IMR-90 (cell line): Measurements from ENCODE around the gene TAF1D. TPM values are rescaled to one million over a fixed set of nuclear protein-coding genes. Genes with fewer than 3 reads are reported as not detected.

Experiments used
- ATAC-seq: fragments of 200-7000 bp; cut with Tn5 transposase; 2 replicates; pipeline ENCODE4 v1.9.1; 2020; ENCODE audit warnings: low read depth, mild to moderate bottlenecking, moderate library complexity
- BruUV-seq: library from RNA; stranded (reverse); fragments of 400-500 nt; replicated peaks from 2 replicates; lab custom pipeline; 2021; lab: Mats Ljungman, UMichigan
- CTCF ChIA-PET: fragments of 300-600 bp; formaldehyde crosslinking; extraction: SDS; loops from one replicate; lab custom pipeline; 2021; ENCODE audit warnings: antibody characterized with exemption; lab: Yijun Ruan, JAX
- POLR2A ChIA-PET: fragments of 300-600 bp; sonication (Branson Sonifier 250); formaldehyde crosslinking; loops from one replicate; lab custom pipeline; 2022; ENCODE audit warnings: antibody characterized with exemption; ENCODE audit not compliant: unreplicated experiment; lab: Charles Lee
- DNase-seq: peaks from one replicate; pipeline ENCODE4 v3.0.0; 2013
- H2AFZ ChIP-seq: replicated peaks from 2 replicates; pipeline ENCODE3; 2013; ENCODE audit warnings: low read length, mild to moderate bottlenecking; ENCODE audit not compliant: poor library complexity
- H2AK5ac ChIP-seq: 2 replicates; pipeline ENCODE4 v1.6.1; 2013; ENCODE audit warnings: low read depth, low read length, inconsistent platforms
- H2AK9ac ChIP-seq: replicated peaks from 2 replicates; pipeline ENCODE3; 2013; ENCODE audit warnings: mild to moderate bottlenecking, low read depth, low read length, moderate library complexity; ENCODE audit not compliant: poor library complexity
- H2BK120ac ChIP-seq: 2 replicates; pipeline ENCODE4 v1.6.1; 2013; ENCODE audit warnings: low read depth, low read length, inconsistent platforms
- H2BK15ac ChIP-seq: 3 replicates; pipeline ENCODE4 v1.6.1; 2013; ENCODE audit warnings: low read depth, low read length, inconsistent platforms
- H2BK20ac ChIP-seq: 2 replicates; pipeline ENCODE4 v1.6.1; 2013; ENCODE audit warnings: low read depth, mild to moderate bottlenecking, inconsistent platforms, low read length, moderate library complexity
- H2BK5ac ChIP-seq: 2 replicates; pipeline ENCODE4 v1.6.1; 2013; ENCODE audit warnings: mild to moderate bottlenecking, low read depth, low read length, inconsistent platforms; ENCODE audit not compliant: poor library complexity, severe bottlenecking
- H3K14ac ChIP-seq: replicated peaks from 2 replicates; pipeline ENCODE4 v1.6.1; 2013; ENCODE audit warnings: low read depth, low read length, inconsistent platforms
- H3K18ac ChIP-seq: 2 replicates; pipeline ENCODE4 v1.6.1; 2013; ENCODE audit warnings: low read depth, low read length, control low read depth
- H3K23ac ChIP-seq: 2 replicates; pipeline ENCODE4 v1.6.1; 2013; ENCODE audit warnings: low read depth, low read length, inconsistent platforms
- H3K27ac ChIP-seq: 2 replicates; pipeline ENCODE4 v1.5.1; 2013; ENCODE audit warnings: mild to moderate bottlenecking, control low read depth, low read length; ENCODE audit not compliant: insufficient read depth
- H3K27me3 ChIP-seq: 2 replicates; pipeline ENCODE4 v1.6.1; 2013; ENCODE audit warnings: low read length; ENCODE audit not compliant: control insufficient read depth, insufficient read depth
- H3K36me3 ChIP-seq: 2 replicates; pipeline ENCODE4 v1.6.1; 2013; ENCODE audit warnings: low read length, mixed read lengths; ENCODE audit not compliant: control insufficient read depth, insufficient read depth
- H3K4ac ChIP-seq: 2 replicates; pipeline ENCODE4 v1.6.1; 2013; ENCODE audit warnings: low read depth, low read length, inconsistent platforms
- H3K4me1 ChIP-seq: 2 replicates; pipeline ENCODE4 v1.6.1; 2013; ENCODE audit warnings: low read length, mixed read lengths; ENCODE audit not compliant: control insufficient read depth, insufficient read depth
- H3K4me2 ChIP-seq: 2 replicates; pipeline ENCODE4 v1.6.1; 2013; ENCODE audit warnings: low read depth, mild to moderate bottlenecking, control low read depth, low read length, moderate library complexity
- H3K4me3 ChIP-seq: 2 replicates; pipeline ENCODE4 v1.5.1; 2013; ENCODE audit warnings: low read depth, mild to moderate bottlenecking, control low read depth, low read length, moderate library complexity; ENCODE audit not compliant: insufficient read depth
- H3K56ac ChIP-seq: 2 replicates; pipeline ENCODE4 v1.6.1; 2013; ENCODE audit warnings: low read length, inconsistent platforms; ENCODE audit not compliant: insufficient read depth; ENCODE audit errors: extremely low read depth
- H3K79me1 ChIP-seq, 2 experiments: 2 replicates each; pipeline ENCODE4 v1.6.1; 2013; ENCODE audit warnings: low read length in 2 of 2, inconsistent platforms in 1 of 2, low read depth in 1 of 2
- H3K9ac ChIP-seq: 2 replicates; pipeline ENCODE4 v1.6.1; 2013; ENCODE audit warnings: low read depth, low read length, control low read depth
- H3K9me1 ChIP-seq: 2 replicates; pipeline ENCODE4 v1.6.1; 2013; ENCODE audit warnings: low read length, inconsistent platforms; ENCODE audit not compliant: insufficient read depth
- H3K9me3 ChIP-seq: 2 replicates; pipeline ENCODE4 v1.6.1; 2013; ENCODE audit warnings: low read length; ENCODE audit not compliant: control insufficient read depth, insufficient read depth
- H4K20me1 ChIP-seq: 2 replicates; pipeline ENCODE4 v1.6.1; 2013; ENCODE audit warnings: low read length, inconsistent platforms; ENCODE audit not compliant: insufficient read depth
- H4K5ac ChIP-seq: 2 replicates; pipeline ENCODE4 v1.6.1; 2013; ENCODE audit warnings: mild to moderate bottlenecking, low read depth, low read length, control low read depth
- H4K8ac ChIP-seq, 2 experiments: 2 replicates each; pipeline ENCODE4 v1.6.1; 2013; ENCODE audit warnings: low read depth in 2 of 2, low read length in 2 of 2, control low read depth in 1 of 2, inconsistent platforms in 1 of 2
- H4K91ac ChIP-seq: 2 replicates; pipeline ENCODE4 v1.6.1; 2013; ENCODE audit warnings: low read depth, low read length, inconsistent platforms; ENCODE audit not compliant: insufficient read depth
- BHLHE40 ChIP-seq: fragments of 150-350 bp; IDR thresholded peaks from 2 replicates; pipeline ENCODE4 v1.6.1; 2016; ENCODE audit warnings: mild to moderate bottlenecking, low read depth, low read length
- CEBPB ChIP-seq: IDR thresholded peaks from 2 replicates; pipeline ENCODE4 v1.6.1; 2012; ENCODE audit warnings: low read depth, low read length, improper control_type of control experiment
- CHD1 ChIP-seq: IDR thresholded peaks from 2 replicates; pipeline ENCODE4 v1.6.1; 2012; ENCODE audit warnings: low read depth, low read length, improper control_type of control experiment
- FOS ChIP-seq: fragments of 150-350 bp; IDR thresholded peaks from 2 replicates; pipeline ENCODE4 v1.6.1; 2016; ENCODE audit warnings: low read depth, low read length
- MAFK ChIP-seq: IDR thresholded peaks from 2 replicates; pipeline ENCODE4 v1.6.1; 2012; ENCODE audit warnings: low read depth, low read length, improper control_type of control experiment
- MXI1 ChIP-seq: IDR thresholded peaks from 2 replicates; pipeline ENCODE4 v1.6.1; 2012; ENCODE audit warnings: low read depth, mild to moderate bottlenecking, low read length, moderate library complexity, borderline replicate concordance
- NFE2L2 ChIP-seq: fragments of 150-350 bp; IDR thresholded peaks from 2 replicates; pipeline ENCODE4 v1.6.1; 2016; ENCODE audit warnings: low read depth, mild to moderate bottlenecking, low read length
- POLR2A ChIP-seq: IDR thresholded peaks from 2 replicates; pipeline ENCODE4 v1.6.1; 2012; ENCODE audit warnings: mild to moderate bottlenecking, low read depth, low read length
- RAD21 ChIP-seq: IDR thresholded peaks from 2 replicates; pipeline ENCODE4 v1.6.1; 2012; ENCODE audit warnings: low read length, improper control_type of control experiment
- RCOR1 ChIP-seq: IDR thresholded peaks from 2 replicates; pipeline ENCODE4 v1.6.1; 2012; ENCODE audit warnings: mild to moderate bottlenecking, low read length, improper control_type of control experiment; ENCODE audit not compliant: insufficient replicate concordance
- RFX5 ChIP-seq: IDR thresholded peaks from 2 replicates; pipeline ENCODE4 v1.8.0; 2012; ENCODE audit warnings: low read depth, mild to moderate bottlenecking, low read length, moderate library complexity
- SMC3 ChIP-seq: fragments of 150-350 bp; IDR thresholded peaks from 2 replicates; pipeline ENCODE4 v1.6.1; 2016; ENCODE audit warnings: low read depth, mild to moderate bottlenecking, antibody characterized with exemption, low read length, moderate library complexity
- WGBS, 2 experiments: methylation state at CpG; one replicate each; pipeline versions ENCODE4 v1.1.5 to v1.1.7; 2013; ENCODE audit warnings: missing lambda C conversion rate in 2 of 2; ENCODE audit not compliant: insufficient read length in 1 of 2; ENCODE audit errors: extremely low coverage in 2 of 2; 5-methylcytosine and 5-hydroxymethylcytosine counted together
- dilution Hi-C: fragments of 300-500 bp; cut with HindIII; formaldehyde crosslinking; loops from one replicate; pipeline ENCODE4 v1.14.3; 2018; ENCODE audit warnings: low sequenced_read_pairs; ENCODE audit not compliant: unreplicated experiment
- in situ Hi-C: fragments of 300-500 bp; cut with MboI; formaldehyde crosslinking; loops from 3 replicates; pipeline ENCODE4 v1.14.3; 2019; ENCODE audit warnings: low sequenced_read_pairs, inconsistent platforms, mixed read lengths
- intact Hi-C: fragments of 100-400 bp; cut with micrococcal nuclease; formaldehyde crosslinking; loops from 2 replicates; pipeline ENCODE4 v1.10.0; 2022
- polyA plus RNA-seq, 3 experiments: library from polyadenylated mRNA; depleted of rRNA; stranded (reverse); fragments of >200 nt; gene quantifications; 2 replicates each; pipeline ENCODE4 v1.2.3, GENCODE V29; 2012; ENCODE audit warnings: low replicate concordance in 1 of 3
- total RNA-seq: library from RNA; depleted of rRNA; stranded (reverse); fragments of >200 nt; gene quantifications from 2 replicates; pipeline ENCODE4 v1.2.3, GENCODE V29; 2012
- TF ChIP-seq, protein P1 (sequence below): fragments of 150-350 bp; IDR thresholded peaks from 2 replicates; pipeline ENCODE4 v1.6.1; 2017; ENCODE audit warnings: mild to moderate bottlenecking, antibody characterized with exemption, low read length, low read depth
- TF ChIP-seq, protein P2 (sequence below): conservative IDR thresholded peaks from 2 replicates; pipeline ENCODE4 v1.5.1; 2012; ENCODE audit warnings: mild to moderate bottlenecking, low read depth, low read length, improper control_type of control experiment
- TF ChIP-seq, protein P3 (sequence below): fragments of 150-350 bp; IDR thresholded peaks from 2 replicates; pipeline ENCODE4 v1.6.1; 2016; ENCODE audit warnings: low read depth, mild to moderate bottlenecking, low read length, moderate library complexity, borderline replicate concordance

Gene TAF1D
- total and polyA plus RNA-seq, 2 of the 4 experiments (the other 2 are of a cell fraction): 56.8 to 133 TPM

DNA sequence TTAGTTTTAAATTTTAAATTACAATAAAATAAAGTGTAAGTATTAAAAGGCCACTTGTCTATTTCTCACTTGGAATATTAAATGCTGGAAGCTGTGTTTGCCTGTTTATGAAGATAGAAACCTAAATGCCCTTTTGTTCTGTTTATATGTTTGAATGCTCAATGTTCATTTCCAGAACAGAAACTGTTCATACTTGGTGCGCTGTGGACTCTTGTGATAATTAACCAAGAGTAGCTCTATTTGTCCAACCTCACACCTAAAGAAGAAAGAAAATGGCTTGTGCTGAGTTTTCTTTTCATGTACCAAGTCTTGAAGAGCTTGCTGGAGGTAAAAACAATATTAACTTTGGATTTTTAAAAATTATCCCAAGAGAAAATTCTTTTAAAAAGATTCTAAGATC, 5.8 kb upstream of the TAF1D start:
- Histone ChIP-seq H4K5ac (no peak overlapping the region), H2BK15ac (no peak overlapping the region), H3K4ac (no peak overlapping the region), H3K4me2 (no peak overlapping the region), H4K20me1 (no peaks in the 10 kb centered on the region), H3K27me3 (no peaks in the 10 kb centered on the region), H3K9me1 (0 out of 2 replicates have a peak, but pooled peaks cover 2% of the 10 kb centered on the region), H4K8ac (no peak overlapping the region), H3K18ac (no peak overlapping the region), H2AFZ (no peak overlapping the region), H3K56ac (no peak overlapping the region), H3K79me1 (peaks cover 7 to 23% of the 10 kb centered on the region in 2 experiments), H3K23ac (no peak overlapping the region), H2BK20ac (no peak overlapping the region), H3K27ac (no peak overlapping the region), H2AK9ac (no peak overlapping the region), H2AK5ac (no peak overlapping the region), H3K9ac (no peak overlapping the region), H4K91ac (no peak overlapping the region), H3K4me3 (no peak overlapping the region), H3K36me3 (peaks cover 12% of the 10 kb centered on the region; the same call in 1 of the 2 replicates), H3K14ac (no peak overlapping the region), H3K9me3 (no peaks in the 10 kb centered on the region), H3K4me1 (no peaks in the 10 kb centered on the region), H2BK120ac (no peak overlapping the region), H2BK5ac (no peak overlapping the region)
- POLR2A ChIA-PET: no interaction called here
- ATAC-seq: no peak
- no TSS peak for BruUV-seq
- dilution Hi-C loops (no loop called here), in situ Hi-C loops (no loop called here), intact Hi-C loops (no loop called here)
- CTCF ChIA-PET: no interaction called here
- no peak for TF ChIP-seq POLR2A
- TF ChIP-seq, protein P1, sequence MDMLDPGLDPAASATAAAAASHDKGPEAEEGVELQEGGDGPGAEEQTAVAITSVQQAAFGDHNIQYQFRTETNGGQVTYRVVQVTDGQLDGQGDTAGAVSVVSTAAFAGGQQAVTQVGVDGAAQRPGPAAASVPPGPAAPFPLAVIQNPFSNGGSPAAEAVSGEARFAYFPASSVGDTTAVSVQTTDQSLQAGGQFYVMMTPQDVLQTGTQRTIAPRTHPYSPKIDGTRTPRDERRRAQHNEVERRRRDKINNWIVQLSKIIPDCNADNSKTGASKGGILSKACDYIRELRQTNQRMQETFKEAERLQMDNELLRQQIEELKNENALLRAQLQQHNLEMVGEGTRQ: no peak
- TF ChIP-seq, protein P2, sequence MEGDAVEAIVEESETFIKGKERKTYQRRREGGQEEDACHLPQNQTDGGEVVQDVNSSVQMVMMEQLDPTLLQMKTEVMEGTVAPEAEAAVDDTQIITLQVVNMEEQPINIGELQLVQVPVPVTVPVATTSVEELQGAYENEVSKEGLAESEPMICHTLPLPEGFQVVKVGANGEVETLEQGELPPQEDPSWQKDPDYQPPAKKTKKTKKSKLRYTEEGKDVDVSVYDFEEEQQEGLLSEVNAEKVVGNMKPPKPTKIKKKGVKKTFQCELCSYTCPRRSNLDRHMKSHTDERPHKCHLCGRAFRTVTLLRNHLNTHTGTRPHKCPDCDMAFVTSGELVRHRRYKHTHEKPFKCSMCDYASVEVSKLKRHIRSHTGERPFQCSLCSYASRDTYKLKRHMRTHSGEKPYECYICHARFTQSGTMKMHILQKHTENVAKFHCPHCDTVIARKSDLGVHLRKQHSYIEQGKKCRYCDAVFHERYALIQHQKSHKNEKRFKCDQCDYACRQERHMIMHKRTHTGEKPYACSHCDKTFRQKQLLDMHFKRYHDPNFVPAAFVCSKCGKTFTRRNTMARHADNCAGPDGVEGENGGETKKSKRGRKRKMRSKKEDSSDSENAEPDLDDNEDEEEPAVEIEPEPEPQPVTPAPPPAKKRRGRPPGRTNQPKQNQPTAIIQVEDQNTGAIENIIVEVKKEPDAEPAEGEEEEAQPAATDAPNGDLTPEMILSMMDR: no peak
- TF ChIP-seq RAD21: no peak
- TF ChIP-seq MXI1: no peak
- TF ChIP-seq RFX5: no peak
- TF ChIP-seq BHLHE40: no peak
- no peak for TF ChIP-seq MAFK
- no peak for TF ChIP-seq CEBPB
- no peak for TF ChIP-seq CHD1
- TF ChIP-seq NFE2L2: no peak
- no peak for TF ChIP-seq RCOR1
- TF ChIP-seq FOS: no peak
- no peak for TF ChIP-seq SMC3
- TF ChIP-seq, protein P3, sequence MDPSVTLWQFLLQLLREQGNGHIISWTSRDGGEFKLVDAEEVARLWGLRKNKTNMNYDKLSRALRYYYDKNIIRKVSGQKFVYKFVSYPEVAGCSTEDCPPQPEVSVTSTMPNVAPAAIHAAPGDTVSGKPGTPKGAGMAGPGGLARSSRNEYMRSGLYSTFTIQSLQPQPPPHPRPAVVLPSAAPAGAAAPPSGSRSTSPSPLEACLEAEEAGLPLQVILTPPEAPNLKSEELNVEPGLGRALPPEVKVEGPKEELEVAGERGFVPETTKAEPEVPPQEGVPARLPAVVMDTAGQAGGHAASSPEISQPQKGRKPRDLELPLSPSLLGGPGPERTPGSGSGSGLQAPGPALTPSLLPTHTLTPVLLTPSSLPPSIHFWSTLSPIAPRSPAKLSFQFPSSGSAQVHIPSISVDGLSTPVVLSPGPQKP: no peak
- DNase-seq: no peak
- WGBS, 2 experiments: no CpG with 5 or more reads among the region's 1 CpG
